HEK293 (cell line): ENCODE data around the gene BRAT1.

Experiments used
- CTCF ChIA-PET: fragments of 350-600 bp; formaldehyde crosslinking; extraction: SDS; loops from one replicate; lab custom pipeline; 2021; ENCODE audit warnings: antibody characterized with exemption; lab: Yijun Ruan, JAX
- POLR2A ChIA-PET: fragments of 300-600 bp; formaldehyde crosslinking; extraction: SDS; loops from one replicate; lab custom pipeline; 2020; ENCODE audit warnings: antibody characterized with exemption, inconsistent platforms; lab: Yijun Ruan, JAX
- H3K27ac ChIP-seq: fragments of 200-500 bp; sonication (Bioruptor generic); 2 replicates; pipeline ENCODE4 v1.5.1; 2014; ENCODE audit warnings: low read depth, low read length, control low read depth, inconsistent platforms; ENCODE audit errors: extremely low read depth
- H3K36me3 ChIP-seq, 2 experiments: fragments of 200-500 bp in 1 of 2; sonication (Bioruptor generic) in 1 of 2; 1 replicate in 1 of 2; 2 replicates in 1 of 2; pipeline ENCODE4 v1.5.1; 2014 to 2017; ENCODE audit warnings: inconsistent platforms in 2 of 2, low read length in 2 of 2; ENCODE audit not compliant: control insufficient read depth in 2 of 2, insufficient read depth in 1 of 2
- H3K4me1 ChIP-seq: fragments of 200-500 bp; sonication (Bioruptor generic); 2 replicates; pipeline ENCODE4 v1.5.1; 2014; ENCODE audit warnings: mild to moderate bottlenecking, low read length, inconsistent platforms; ENCODE audit not compliant: control insufficient read depth, insufficient read depth
- H3K4me3 ChIP-seq: 2 replicates; pipeline ENCODE4 v1.5.1; 2011; ENCODE audit warnings: low read depth, mild to moderate bottlenecking, control low read depth, low read length, moderate library complexity
- H3K9me3 ChIP-seq: fragments of 200-500 bp; sonication (Bioruptor generic); 2 replicates; pipeline ENCODE4 v1.5.1; 2014; ENCODE audit warnings: low read depth, low read length, inconsistent platforms; ENCODE audit not compliant: control insufficient read depth, insufficient read depth
- EGR2 ChIP-seq: fragments of 450-650 bp; formaldehyde crosslinking; IDR thresholded peaks from 2 replicates; pipeline ENCODE4 v1.5.1; 2016; ENCODE audit warnings: low read depth, missing biosample characterization, missing genetic modification characterization
- KLF1 ChIP-seq: fragments of 450-650 bp; formaldehyde crosslinking; IDR thresholded peaks from 2 replicates; pipeline ENCODE4 v1.5.1; 2016; ENCODE audit warnings: missing biosample characterization, missing genetic modification characterization
- KLF16 ChIP-seq: fragments of 450-650 bp; formaldehyde crosslinking; IDR thresholded peaks from 2 replicates; pipeline ENCODE4 v1.5.1; 2017; ENCODE audit warnings: missing biosample characterization, missing genetic modification characterization
- OSR2 ChIP-seq: fragments of 450-650 bp; formaldehyde crosslinking; IDR thresholded peaks from 2 replicates; pipeline ENCODE4 v1.5.1; 2016; ENCODE audit warnings: missing biosample characterization, missing genetic modification characterization
- OVOL3 ChIP-seq: fragments of 450-650 bp; formaldehyde crosslinking; IDR thresholded peaks from 2 replicates; pipeline ENCODE4 v1.5.1; 2016; ENCODE audit warnings: missing biosample characterization, missing genetic modification characterization
- PRDM1 ChIP-seq: fragments of 450-650 bp; formaldehyde crosslinking; IDR thresholded peaks from 2 replicates; pipeline ENCODE4; 2016; ENCODE audit warnings: missing biosample characterization, missing genetic modification characterization
- TCF7L2 ChIP-seq: IDR thresholded peaks from 2 replicates; pipeline ENCODE4 v1.6.1; 2011; ENCODE audit warnings: low read depth, mild to moderate bottlenecking, inconsistent platforms, low read length, moderate library complexity, borderline replicate concordance
- ZBTB1 ChIP-seq: fragments of 450-650 bp; formaldehyde crosslinking; IDR thresholded peaks from 2 replicates; pipeline ENCODE4 v1.5.1; 2016; ENCODE audit warnings: missing biosample characterization, missing genetic modification characterization
- ZBTB17 ChIP-seq: fragments of 450-650 bp; formaldehyde crosslinking; IDR thresholded peaks from 2 replicates; pipeline ENCODE4 v1.5.1; 2016; ENCODE audit warnings: missing biosample characterization, missing genetic modification characterization
- ZFHX2 ChIP-seq: fragments of 450-650 bp; formaldehyde crosslinking; conservative IDR thresholded peaks from 2 replicates; pipeline ENCODE4 v1.5.1; 2016; ENCODE audit warnings: missing biosample characterization, missing genetic modification characterization
- ZFP41 ChIP-seq: fragments of 450-650 bp; formaldehyde crosslinking; IDR thresholded peaks from 2 replicates; pipeline ENCODE4 v1.5.1; 2016; ENCODE audit warnings: missing biosample characterization, missing genetic modification characterization, borderline replicate concordance
- ZIC2 ChIP-seq: fragments of 450-650 bp; formaldehyde crosslinking; IDR thresholded peaks from 2 replicates; pipeline ENCODE4 v1.5.1; 2016; ENCODE audit warnings: missing biosample characterization, missing genetic modification characterization
- ZNF146 ChIP-seq: fragments of 450-650 bp; formaldehyde crosslinking; IDR thresholded peaks from 2 replicates; pipeline ENCODE4 v1.5.1; 2016; ENCODE audit warnings: missing biosample characterization, missing genetic modification characterization
- ZNF155 ChIP-seq: fragments of 450-650 bp; formaldehyde crosslinking; IDR thresholded peaks from 2 replicates; pipeline ENCODE4 v1.5.1; 2016; ENCODE audit warnings: missing biosample characterization, missing genetic modification characterization
- ZNF157 ChIP-seq: fragments of 450-650 bp; formaldehyde crosslinking; IDR thresholded peaks from 2 replicates; pipeline ENCODE4 v1.5.1; 2016; ENCODE audit warnings: missing biosample characterization, missing genetic modification characterization
- ZNF23 ChIP-seq: fragments of 450-650 bp; formaldehyde crosslinking; IDR thresholded peaks from 2 replicates; pipeline ENCODE4 v1.5.1; 2016; ENCODE audit warnings: missing biosample characterization, missing genetic modification characterization, borderline replicate concordance
- ZNF473 ChIP-seq: fragments of 450-650 bp; formaldehyde crosslinking; IDR thresholded peaks from 2 replicates; pipeline ENCODE4 v1.5.1; 2017; ENCODE audit warnings: missing biosample characterization, missing genetic modification characterization
- ZNF530 ChIP-seq: fragments of 450-650 bp; formaldehyde crosslinking; IDR thresholded peaks from 2 replicates; pipeline ENCODE4 v1.5.1; 2016; ENCODE audit warnings: low read depth, missing biosample characterization, missing genetic modification characterization
- ZNF548 ChIP-seq: fragments of 450-650 bp; formaldehyde crosslinking; IDR thresholded peaks from 2 replicates; pipeline ENCODE4 v1.5.1; 2016; ENCODE audit warnings: missing biosample characterization, missing genetic modification characterization
- ZNF623 ChIP-seq: fragments of 450-650 bp; formaldehyde crosslinking; IDR thresholded peaks from 2 replicates; pipeline ENCODE4 v1.5.1; 2016; ENCODE audit warnings: missing biosample characterization, missing genetic modification characterization
- ZNF707 ChIP-seq: fragments of 450-650 bp; formaldehyde crosslinking; IDR thresholded peaks from 2 replicates; pipeline ENCODE4 v1.5.1; 2016; ENCODE audit warnings: missing biosample characterization, missing genetic modification characterization
- ZNF776 ChIP-seq: fragments of 450-650 bp; formaldehyde crosslinking; IDR thresholded peaks from 2 replicates; pipeline ENCODE4 v1.5.0; 2017; ENCODE audit warnings: missing biosample characterization, missing genetic modification characterization, borderline replicate concordance
- ZNF843 ChIP-seq: fragments of 450-650 bp; formaldehyde crosslinking; IDR thresholded peaks from 2 replicates; pipeline ENCODE4 v1.5.1; 2016; ENCODE audit warnings: missing biosample characterization, missing genetic modification characterization

BRAT1 gene

DNA sequence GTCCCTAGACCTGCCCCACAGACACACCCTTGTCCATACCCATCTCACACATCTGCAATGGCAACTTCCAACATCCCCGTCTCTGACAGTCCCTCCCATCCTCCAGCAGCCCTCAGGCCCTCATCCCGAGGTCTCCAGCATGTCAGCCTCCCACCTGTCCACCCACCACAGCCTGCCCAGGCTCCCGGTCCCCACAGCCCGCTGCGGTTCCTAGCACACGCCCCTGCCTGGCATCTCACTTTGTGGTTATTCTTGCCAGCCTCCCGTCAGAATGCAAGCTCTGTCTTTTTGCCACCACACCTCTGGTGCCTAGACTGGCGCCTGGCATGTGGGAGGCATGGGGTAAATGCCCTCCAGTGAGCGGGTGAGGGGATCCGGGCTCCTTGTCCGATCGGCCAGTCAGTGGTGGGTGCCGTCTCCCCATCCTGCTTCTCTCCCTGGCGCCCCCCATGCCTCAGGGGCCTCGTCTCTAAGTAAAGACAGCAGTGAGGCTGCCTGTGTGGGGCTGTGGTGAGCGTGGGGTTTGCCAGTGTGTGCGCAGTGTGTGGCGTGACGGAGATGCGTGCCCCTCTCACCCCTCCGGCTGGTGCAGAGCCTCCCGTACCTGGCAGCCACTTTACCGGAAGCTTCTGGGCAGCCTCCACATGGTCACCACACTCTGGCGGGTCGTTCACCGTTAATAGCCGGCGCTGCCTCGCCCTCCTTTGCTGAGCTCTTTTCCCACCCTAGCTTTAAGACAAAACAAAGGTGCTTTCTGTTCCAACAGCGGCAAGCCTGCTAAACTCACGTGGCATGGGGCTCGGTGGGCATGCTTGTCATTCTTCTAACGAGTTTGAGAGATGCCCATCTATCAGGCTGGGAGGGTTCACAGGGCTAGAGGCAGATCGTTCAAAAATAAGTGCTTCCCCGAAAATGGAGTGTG is 48.0 kb upstream of the BRAT1 start:
- H3K4me1 ChIP-seq = no peaks in the 10 kb centered on the region
- POLR2A ChIA-PET = no interaction called here

DNA sequence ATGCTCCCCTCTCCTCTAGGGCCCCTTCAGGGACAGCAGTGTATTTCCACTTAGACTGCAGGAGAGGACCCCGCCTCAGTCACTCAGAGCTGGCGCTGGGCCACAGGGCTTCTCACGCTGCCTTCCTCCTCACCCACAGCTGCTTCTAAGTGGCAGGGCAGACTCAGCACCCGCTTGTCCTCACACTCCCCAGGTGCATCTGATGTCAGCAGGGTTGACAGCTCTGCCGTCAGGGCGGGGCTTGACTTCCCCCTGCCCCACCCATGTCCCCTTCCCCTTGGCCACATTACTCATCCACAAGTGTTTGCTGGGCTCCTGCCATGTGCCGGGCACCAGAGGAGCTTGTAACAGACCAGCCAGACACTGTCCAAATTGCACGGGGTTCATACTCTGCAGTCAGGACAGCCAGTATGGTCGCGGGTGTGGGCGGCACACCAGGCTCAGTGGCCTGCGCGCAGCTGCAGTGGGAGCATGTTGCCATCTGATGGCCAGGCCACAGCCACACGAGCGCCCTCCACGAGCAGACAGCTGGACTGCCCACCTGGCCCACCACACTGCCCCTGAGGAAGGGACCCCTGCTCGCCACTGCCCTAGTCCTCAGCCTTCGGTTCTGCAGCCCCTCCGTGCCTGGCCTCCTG is 47.2 kb upstream of the BRAT1 start:
- Histone ChIP-seq H3K4me1 (no peaks in the 10 kb centered on the region), H3K4me3 (no peak overlapping the region), H3K36me3 (peaks cover 0 to 27% of the 10 kb centered on the region in 2 experiments; a peak in 2 of 3 replicates)
- TF ChIP-seq ZBTB17 (tag by site-specific recombination) = no peak
- peak; percentile 38; the same call in 1 of the 2 replicates for TF ChIP-seq ZIC2 (tag by site-specific recombination)
- TF ChIP-seq TCF7L2 = no peak
- TF ChIP-seq KLF1 (tag by site-specific recombination) = peak; percentile 80
- TF ChIP-seq, all 188 proteins: peak for 2
- ChIA-PET POLR2A (interaction anchor here (0.6 kb wide), 1 partner anchor 29 kb away, joined by 8 read pairs; no protein-coding TSS in a partner anchor), CTCF (interaction anchor here (1.0 to 1.4 kb wide), 2 partner anchors 8 to 132 kb away, joined by 3 to 5 read pairs; no protein-coding TSS in a partner anchor)
- H3K9me3 ChIP-seq = no peaks in the 10 kb centered on the region
- no peak overlapping the region for H3K27ac ChIP-seq

More for the DNA sequence above, 48.0 kb upstream of the BRAT1 start:
- TF ChIP-seq ZFHX2 (tag by site-specific recombination) (0 out of 2 replicates have a peak, but pooled peaks have one; percentile 14), OVOL3 (tag by site-specific recombination) (no peak), EGR2 (tag by site-specific recombination) (peak; percentile 16; the same call in 1 of the 2 replicates)
- H3K9me3 ChIP-seq = no peaks in the 10 kb centered on the region
- no peak overlapping the region for H3K4me3 ChIP-seq
- CTCF ChIA-PET = interaction anchor here (1.0 to 1.8 kb wide), 3 partner anchors 8 to 133 kb away, joined by 3 to 6 read pairs (median 5); no protein-coding TSS in a partner anchor
- peaks cover 0 to 24% of the 10 kb centered on the region in 2 experiments; a peak in 2 of 3 replicates for H3K36me3 ChIP-seq
- no peak overlapping the region for H3K27ac ChIP-seq

DNA sequence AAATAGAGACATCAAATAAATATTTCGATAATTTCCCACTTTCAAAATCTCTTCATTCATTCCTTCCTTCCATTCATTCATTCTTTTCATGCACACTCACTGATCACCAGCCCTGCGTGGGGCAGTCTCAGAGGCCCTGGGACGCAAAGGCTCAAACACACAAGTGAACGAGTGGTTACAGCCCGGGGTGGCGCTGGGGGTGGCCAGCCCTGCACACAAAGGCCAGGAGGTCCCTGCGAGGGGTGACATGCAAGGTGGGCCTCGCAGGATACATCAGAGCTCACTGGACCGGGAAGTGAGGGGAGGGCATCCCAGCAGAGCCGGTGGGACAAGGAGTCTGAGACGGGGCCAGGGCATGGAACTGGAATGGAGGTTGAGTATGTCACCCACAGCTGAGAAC is 46.6 kb upstream of the BRAT1 start:
- ChIA-PET POLR2A (interaction anchor here (0.6 kb wide), 1 partner anchor 29 kb away, joined by 8 read pairs; no protein-coding TSS in a partner anchor), CTCF (interaction anchor here (1.4 kb wide), 1 partner anchor 9 kb away, joined by 5 read pairs; no protein-coding TSS in a partner anchor)
- peaks cover 0 to 29% of the 10 kb centered on the region in 2 experiments; a peak in 2 of 3 replicates for H3K36me3 ChIP-seq
- H3K27ac ChIP-seq = no peak overlapping the region
- H3K9me3 ChIP-seq = no peaks in the 10 kb centered on the region
- TF ChIP-seq ZNF157 (tag by site-specific recombination) = no peak
- TF ChIP-seq KLF16 (tag by site-specific recombination) = no peak
- TF ChIP-seq ZNF530 (tag by site-specific recombination) = no peak
- TF ChIP-seq ZNF707 = no peak
- no peak for TF ChIP-seq ZNF146 (tag by site-specific recombination)
- no peak for TF ChIP-seq ZNF23 (tag by site-specific recombination)
- no peak for TF ChIP-seq ZNF623
- no peak for TF ChIP-seq ZNF843 (tag by site-specific recombination)
- TF ChIP-seq ZNF548 (tag by site-specific recombination) = no peak
- TF ChIP-seq ZFP41 (tag by site-specific recombination) = no peak
- TF ChIP-seq ZNF473 (tag by site-specific recombination) = no peak
- TF ChIP-seq OSR2 = no peak
- TF ChIP-seq PRDM1 = no peak
- no peak for TF ChIP-seq ZNF776 (tag by site-specific recombination)
- TF ChIP-seq ZBTB1 (tag by site-specific recombination) = no peak
- TF ChIP-seq ZNF155 = no peak
- no peaks in the 10 kb centered on the region for H3K4me1 ChIP-seq
- no peak overlapping the region for H3K4me3 ChIP-seq
